ENCODE results near the gene RARB. TPM values are rescaled to one million over a fixed set of nuclear protein-coding genes. Genes with fewer than 3 reads are reported as not detected.

RARB gene
- total RNA-seq, 1 experiment from 2014 or later: 0.24 TPM

GRCh38 chr3:25527801-25528200 is 99.7 kb downstream of the RARB start:
- CTCF ChIA-PET: no interaction called here
- intact Hi-C loops (cut with micrococcal nuclease; ENCODE audit: unreplicated experiment): no loop called here
- H3K27ac ChIP-seq (ENCODE audit: low read depth, low read length, poor library complexity, severe bottlenecking): no peak overlapping the region

GRCh38 chr3:25531971-25532370 is 103.9 kb downstream of the RARB start:
- H3K4me1 ChIP-seq (ENCODE audit: insufficient read depth, low read length, poor library complexity, severe bottlenecking): no peaks in the 10 kb centered on the region
- no peak for DNase-seq (ENCODE audit: low spot score)
- H3K36me3 ChIP-seq (ENCODE audit: insufficient read depth, low read length, poor library complexity, severe bottlenecking): no peaks in the 10 kb centered on the region
- intact Hi-C loops (cut with micrococcal nuclease; ENCODE audit: unreplicated experiment): no loop called here
- H3K27ac ChIP-seq (ENCODE audit: low read depth, low read length, poor library complexity, severe bottlenecking): no peak overlapping the region
- no peaks in the 10 kb centered on the region for H3K27me3 ChIP-seq (replicated peaks; ENCODE audit: insufficient read depth, low read depth, low read length, poor library complexity)
- CTCF ChIA-PET: no interaction called here
- TF ChIP-seq EZH2 (IDR thresholded peaks at IDR 0.05; ENCODE audit: borderline replicate concordance, low read depth, low read length, poor library complexity, severe bottlenecking) (no peak), CTCF (conservative IDR thresholded peaks at IDR 0.05; ENCODE audit: low read depth, low read length) (no peak)
- H3K9me3 ChIP-seq (ENCODE audit: low read depth, low read length, poor library complexity, severe bottlenecking): peaks cover 4% of the 10 kb centered on the region
- no TSS peak for BruUV-seq (replicated peaks)
- no peak overlapping the region for H3K4me3 ChIP-seq (ENCODE audit: low read depth, low read length, poor library complexity, severe bottlenecking)
- POLR2A ChIA-PET (ENCODE audit: low non-redundant PET): no interaction called here

More at GRCh38 chr3:25527801-25528200, 99.7 kb downstream of the RARB start:
- TF ChIP-seq CTCF (conservative IDR thresholded peaks at IDR 0.05; ENCODE audit: low read depth, low read length) (no peak), EZH2 (IDR thresholded peaks at IDR 0.05; ENCODE audit: borderline replicate concordance, low read depth, low read length, poor library complexity, severe bottlenecking) (no peak)
- Histone ChIP-seq H3K9me3 (ENCODE audit: low read depth, low read length, poor library complexity, severe bottlenecking) (peaks cover 2% of the 10 kb centered on the region), H3K4me1 (ENCODE audit: insufficient read depth, low read length, poor library complexity, severe bottlenecking) (no peaks in the 10 kb centered on the region), H3K4me3 (ENCODE audit: low read depth, low read length, poor library complexity, severe bottlenecking) (no peak overlapping the region), H3K36me3 (ENCODE audit: insufficient read depth, low read length, poor library complexity, severe bottlenecking) (no peaks in the 10 kb centered on the region), H3K27me3 (replicated peaks; ENCODE audit: insufficient read depth, low read depth, low read length, poor library complexity) (no peaks in the 10 kb centered on the region)
- no TSS peak for BruUV-seq (replicated peaks)
- POLR2A ChIA-PET (ENCODE audit: low non-redundant PET): no interaction called here
- no peak for DNase-seq (ENCODE audit: low spot score)

GRCh38 chr3:25532431-25533162 is 104.5 kb downstream of the RARB start:
- DNase-seq (ENCODE audit: low spot score): peak; percentile 17
- intact Hi-C loops (cut with micrococcal nuclease; ENCODE audit: unreplicated experiment): no loop called here

More at GRCh38 chr3:25532431-25533162, 104.5 kb downstream of the RARB start:
- H3K27me3 ChIP-seq (replicated peaks; ENCODE audit: insufficient read depth, low read depth, low read length, poor library complexity): no peaks in the 10 kb centered on the region
- H3K36me3 ChIP-seq (ENCODE audit: insufficient read depth, low read length, poor library complexity, severe bottlenecking): no peaks in the 10 kb centered on the region
- no peaks in the 10 kb centered on the region for H3K4me1 ChIP-seq (ENCODE audit: insufficient read depth, low read length, poor library complexity, severe bottlenecking)
- BruUV-seq (replicated peaks): no TSS peak
- CTCF ChIA-PET: interaction anchor here (0.7 kb wide), 1 partner anchor 62 kb away, joined by 3 read pairs; no protein-coding TSS in a partner anchor
- no peak overlapping the region for H3K27ac ChIP-seq (ENCODE audit: low read depth, low read length, poor library complexity, severe bottlenecking)
- peaks cover 4% of the 10 kb centered on the region for H3K9me3 ChIP-seq (ENCODE audit: low read depth, low read length, poor library complexity, severe bottlenecking)
- H3K4me3 ChIP-seq (ENCODE audit: low read depth, low read length, poor library complexity, severe bottlenecking): no peak overlapping the region
- TF ChIP-seq EZH2 (IDR thresholded peaks at IDR 0.05; ENCODE audit: borderline replicate concordance, low read depth, low read length, poor library complexity, severe bottlenecking) (no peak), CTCF (conservative IDR thresholded peaks at IDR 0.05; ENCODE audit: low read depth, low read length) (peak; percentile 66)
- POLR2A ChIA-PET (ENCODE audit: low non-redundant PET): no interaction called here
